HCT116 (cell line): ENCODE measurements around the gene ANO6. TPM values are rescaled to one million over a fixed set of nuclear protein-coding genes. Genes with fewer than 3 reads are reported as not detected.
"Not testable (repeated sequence)": the region's sequence is repeated elsewhere in the genome, so short reads cannot be mapped to it uniquely, and the experiment has no call there.

Experiments
- ATAC-seq: fragments of 200-7000 bp; cut with Tn5 transposase; 2 replicates; pipeline ENCODE4 v1.9.1; 2020; ENCODE audit warnings: mild to moderate bottlenecking, moderate library complexity
- BruUV-seq: library from RNA; stranded (reverse); fragments of 400-500 nt; replicated peaks from 2 replicates; lab custom pipeline; 2021; lab: Mats Ljungman, UMichigan
- CTCF ChIA-PET: fragments of 300-600 bp; sonication (Branson Sonifier 250); formaldehyde crosslinking; loops from one replicate; lab custom pipeline; 2021; ENCODE audit warnings: antibody characterized with exemption; lab: Charles Lee
- POLR2A ChIA-PET: fragments of 300-600, 350-600 bp; sonication (Branson Sonifier 250); formaldehyde crosslinking; loops from one replicate; lab custom pipeline; 2021; ENCODE audit warnings: antibody characterized with exemption; lab: Charles Lee
- RAD21 ChIA-PET, 2 experiments: fragments of 300-600 bp; sonication (Branson Sonifier 250); formaldehyde crosslinking; loops; one replicate each; lab custom pipeline; 2023; ENCODE audit warnings: low total read pairs in 2 of 2; ENCODE audit not compliant: uncharacterized antibody in 2 of 2, unreplicated experiment in 2 of 2, low non-redundant PET in 1 of 2; lab: Charles Lee
- DNase-seq: peaks from one replicate; pipeline ENCODE4 v3.0.0-alpha.2; 2010; ENCODE audit warnings: low read depth, low spot score
- H2AFZ ChIP-seq: fragments of 200-600 bp; shearing (Covaris generic), sonication (generic); 2 replicates; pipeline ENCODE4 v1.6.1; 2017; ENCODE audit warnings: low read depth, mixed run types, mixed read lengths, antibody characterized with exemption, low read length; ENCODE audit not compliant: poor library complexity, severe bottlenecking
- H3K27ac ChIP-seq: 2 replicates; pipeline ENCODE4 v1.5.1; 2012; ENCODE audit warnings: low read depth, low read length
- H3K27me3 ChIP-seq: fragments of 200-600 bp; sonication (generic); 2 replicates; pipeline ENCODE4 v1.6.1; 2016; ENCODE audit warnings: mixed run types, low read length, mixed read lengths; ENCODE audit not compliant: insufficient read depth
- H3K36me3 ChIP-seq, 2 experiments: fragments of 200-500 bp in 1 of 2; fragments of 200-600 bp in 1 of 2; sonication (Bioruptor generic) in 1 of 2; sonication (generic) in 1 of 2; 2 replicates each; pipeline versions ENCODE4 v1.5.1 to v1.6.1; 2014 to 2016; ENCODE audit warnings: low read length in 2 of 2, inconsistent platforms in 1 of 2, mixed read lengths in 1 of 2, mixed run types in 1 of 2; ENCODE audit not compliant: insufficient read depth in 2 of 2, control insufficient read depth in 1 of 2
- H3K4me1 ChIP-seq, 2 experiments: fragments of 200-600 bp in 1 of 2; sonication (generic) in 1 of 2; 2 replicates each; pipeline versions ENCODE4 v1.5.1 to v1.6.1; 2012 to 2017; ENCODE audit warnings: low read length in 2 of 2, inconsistent platforms in 1 of 2, mild to moderate bottlenecking in 1 of 2, mixed read lengths in 1 of 2, mixed run types in 1 of 2, moderate library complexity in 1 of 2; ENCODE audit not compliant: insufficient read depth in 2 of 2, control insufficient read depth in 1 of 2
- H3K4me2 ChIP-seq: fragments of 200-600 bp; sonication (generic); 2 replicates; pipeline ENCODE4 v1.6.1; 2017; ENCODE audit warnings: mixed run types, low read length, mixed read lengths
- H3K4me3 ChIP-seq, 2 experiments: fragments of 200-600 bp in 1 of 2; sonication (generic) in 1 of 2; replicated peaks in 1 of 2; 2 replicates each; pipeline ENCODE4 v1.5.1; 2011 to 2016; ENCODE audit warnings: low read length in 2 of 2, control low read depth in 1 of 2, low read depth in 1 of 2, mild to moderate bottlenecking in 1 of 2, mixed read lengths in 1 of 2, mixed run types in 1 of 2
- H3K79me2 ChIP-seq: fragments of 200-600 bp; sonication (generic); 2 replicates; pipeline ENCODE4 v1.6.1; 2017; ENCODE audit warnings: mild to moderate bottlenecking, mixed run types, low read length, moderate library complexity, mixed read lengths; ENCODE audit not compliant: insufficient read depth
- H3K9ac ChIP-seq: fragments of 200-600 bp; sonication (generic); 2 replicates; pipeline ENCODE4 v1.6.1; 2016; ENCODE audit warnings: low read length, mixed read lengths
- H3K9me2 ChIP-seq: fragments of 200-600 bp; sonication (generic), shearing (Covaris generic); 2 replicates; pipeline ENCODE4 v1.6.1; 2017; ENCODE audit warnings: mixed run types, mild to moderate bottlenecking, moderate library complexity; ENCODE audit not compliant: insufficient read depth
- H3K9me3 ChIP-seq, 2 experiments: fragments of 200-500 bp in 1 of 2; fragments of 200-600 bp in 1 of 2; sonication (Bioruptor generic) in 1 of 2; sonication (generic) in 1 of 2; 2 replicates each; pipeline ENCODE4 v1.6.1; 2014 to 2017; ENCODE audit warnings: low read length in 2 of 2, mixed read lengths in 2 of 2, inconsistent platforms in 1 of 2, low read depth in 1 of 2, mild to moderate bottlenecking in 1 of 2, mixed run types in 1 of 2, moderate library complexity in 1 of 2; ENCODE audit not compliant: control insufficient read depth in 1 of 2, insufficient read depth in 1 of 2
- H4K20me1 ChIP-seq: fragments of 200-600 bp; sonication (generic), shearing (Covaris generic); 2 replicates; pipeline ENCODE4 v1.6.1; 2017; ENCODE audit warnings: mixed run types, mild to moderate bottlenecking, moderate library complexity; ENCODE audit not compliant: insufficient read depth
- EGR1 ChIP-seq: IDR thresholded peaks from 2 replicates; pipeline ENCODE4 v1.6.1; 2012; ENCODE audit warnings: low read depth
- ELF1 ChIP-seq: IDR thresholded peaks from 2 replicates; pipeline ENCODE4 v1.6.1; 2012; ENCODE audit warnings: low read depth, borderline replicate concordance
- FOSL1 ChIP-seq: IDR thresholded peaks from 2 replicates; pipeline ENCODE4 v1.6.1; 2012; ENCODE audit warnings: low read depth
- TCF7L2 ChIP-seq: IDR thresholded peaks from 2 replicates; pipeline ENCODE4 v1.7.0; 2011; ENCODE audit warnings: borderline replicate concordance, inconsistent platforms; ENCODE audit not compliant: insufficient read depth, insufficient read length; ENCODE audit errors: extremely low read depth
- intact Hi-C: fragments of 100-400 bp; cut with micrococcal nuclease; formaldehyde crosslinking; loops from 2 replicates; pipeline ENCODE4 v1.10.0; 2022
- total RNA-seq: library from RNA; stranded (reverse); gene quantifications from one replicate; pipeline ENCODE4 v1.2.1, GENCODE V29; 2021; ENCODE audit not compliant: unreplicated experiment
- TF ChIP-seq, protein P1 (sequence below): IDR thresholded peaks from 2 replicates; pipeline ENCODE4 v1.6.1; 2011; ENCODE audit warnings: mild to moderate bottlenecking, low read length, moderate library complexity; ENCODE audit not compliant: insufficient replicate concordance; ENCODE audit errors: extremely low read depth

The ANO6 gene
- total RNA-seq, 1 experiment from 2014 or later = 36.7 TPM

DNA sequence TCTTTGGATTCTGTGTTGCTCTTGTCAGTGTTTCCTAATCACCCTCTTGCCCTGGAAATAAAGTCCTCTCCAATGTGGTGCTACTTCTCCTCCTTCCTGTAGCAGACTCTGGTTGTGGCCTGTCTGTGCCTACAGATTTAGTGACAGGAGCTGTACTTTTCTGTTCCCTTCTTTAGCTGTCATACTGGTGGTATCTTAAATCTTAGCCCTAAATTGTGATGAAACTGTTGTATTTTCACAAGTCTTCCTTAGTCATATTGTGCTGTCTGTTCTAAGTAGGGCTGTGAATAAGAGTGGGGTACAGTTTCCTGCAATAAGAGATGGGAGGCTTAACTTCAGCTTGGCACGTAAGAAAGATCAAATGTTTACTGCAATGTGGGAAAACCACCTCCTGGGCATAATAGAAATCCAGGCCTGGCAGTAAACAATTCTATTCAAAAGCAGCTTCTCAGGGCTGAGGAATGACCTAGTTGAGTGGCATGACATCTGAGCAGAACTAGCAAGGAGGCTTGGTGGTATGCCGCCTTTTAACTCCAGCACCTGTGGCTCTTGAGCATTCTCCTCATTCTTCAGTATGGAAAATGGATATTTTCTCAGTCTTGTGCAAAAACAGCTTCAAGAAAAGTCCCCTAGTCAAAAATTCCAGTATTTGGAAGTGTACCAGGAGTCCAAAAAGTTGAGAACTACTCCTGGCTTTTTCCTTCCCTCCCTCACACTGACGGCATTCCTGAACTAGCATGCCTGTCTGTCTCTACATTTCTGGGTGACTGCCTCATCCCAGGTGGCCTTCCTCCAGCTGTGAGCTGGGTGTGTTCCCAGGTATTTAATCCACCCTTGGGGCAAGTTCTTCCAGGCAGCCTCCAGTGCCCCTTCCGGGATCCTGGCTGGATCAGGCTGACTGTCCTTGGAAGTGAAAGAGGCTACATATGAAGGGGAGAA, 19.5 kb downstream of the ANO6 start (continued):
- TF ChIP-seq, protein P1, sequence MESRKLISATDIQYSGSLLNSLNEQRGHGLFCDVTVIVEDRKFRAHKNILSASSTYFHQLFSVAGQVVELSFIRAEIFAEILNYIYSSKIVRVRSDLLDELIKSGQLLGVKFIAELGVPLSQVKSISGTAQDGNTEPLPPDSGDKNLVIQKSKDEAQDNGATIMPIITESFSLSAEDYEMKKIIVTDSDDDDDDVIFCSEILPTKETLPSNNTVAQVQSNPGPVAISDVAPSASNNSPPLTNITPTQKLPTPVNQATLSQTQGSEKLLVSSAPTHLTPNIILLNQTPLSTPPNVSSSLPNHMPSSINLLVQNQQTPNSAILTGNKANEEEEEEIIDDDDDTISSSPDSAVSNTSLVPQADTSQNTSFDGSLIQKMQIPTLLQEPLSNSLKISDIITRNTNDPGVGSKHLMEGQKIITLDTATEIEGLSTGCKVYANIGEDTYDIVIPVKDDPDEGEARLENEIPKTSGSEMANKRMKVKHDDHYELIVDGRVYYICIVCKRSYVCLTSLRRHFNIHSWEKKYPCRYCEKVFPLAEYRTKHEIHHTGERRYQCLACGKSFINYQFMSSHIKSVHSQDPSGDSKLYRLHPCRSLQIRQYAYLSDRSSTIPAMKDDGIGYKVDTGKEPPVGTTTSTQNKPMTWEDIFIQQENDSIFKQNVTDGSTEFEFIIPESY = peak; percentile 57
- TF ChIP-seq TCF7L2 = peak; percentile 47
- TF ChIP-seq EGR1 = no peak
- peak; percentile 78 for TF ChIP-seq FOSL1
- peak; percentile 71 for TF ChIP-seq ELF1

DNA sequence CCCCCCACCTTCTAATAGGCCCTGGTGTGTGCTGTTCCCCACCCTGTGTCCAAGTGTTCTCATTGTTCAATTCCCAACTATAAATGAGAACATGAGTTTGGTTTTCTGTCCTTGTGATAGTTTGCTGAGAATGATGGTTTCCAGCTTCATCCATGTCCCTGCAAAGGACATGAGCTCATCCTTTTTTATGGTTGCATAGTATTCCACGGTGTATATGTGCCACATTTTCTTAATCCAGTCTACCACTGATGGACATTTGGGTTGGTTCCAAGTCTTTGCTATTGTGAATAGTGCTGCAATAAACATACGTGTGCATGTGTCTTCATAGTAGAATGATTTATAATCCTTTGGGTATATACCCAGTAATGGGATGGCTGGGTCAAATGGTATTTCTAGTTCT, 20.5 kb downstream of the ANO6 start:
- H3K9me3 ChIP-seq, RAD21 ChIA-PET, H2AFZ ChIP-seq, H3K9me2 ChIP-seq, DNase-seq, POLR2A ChIA-PET, H3K27ac ChIP-seq, CTCF ChIA-PET, intact Hi-C loops, H3K9ac ChIP-seq, BruUV-seq, H3K27me3 ChIP-seq, ATAC-seq, H3K36me3 ChIP-seq: not testable (repeated sequence)
- H4K20me1 ChIP-seq = peaks cover 12% of the 10 kb centered on the region; the same call in 1 of the 2 replicates
- peaks cover 46 to 50% of the 10 kb centered on the region in 2 experiments for H3K4me1 ChIP-seq
- H3K79me2 ChIP-seq = peaks cover 33% of the 10 kb centered on the region
- H3K4me2 ChIP-seq = peak overlapping the region; percentile 76
- H3K4me3 ChIP-seq = peak overlapping the region in 1 of 2 experiments; percentile 47; a peak in 1 of 4 replicates
